ENCODE data around the gene RBM6. TPM values are rescaled to one million over a fixed set of nuclear protein-coding genes. Genes with fewer than 3 reads are reported as not detected.
"Not testable (repeated sequence)": the region's sequence is repeated elsewhere in the genome, so short reads cannot be mapped to it uniquely, and the experiment has no call there.

The RBM6 gene
- total RNA-seq, 1 experiment from 2014 or later, result 55.9 TPM

GRCh38 chr3:50015918-50016317 lies 76.0 kb downstream of the RBM6 start:
- no TSS peak for BruUV-seq (replicated peaks)
- CTCF ChIA-PET, result no interaction called here
- POLR2A ChIA-PET (ENCODE audit: low non-redundant PET), result no interaction called here
- no peaks in the 10 kb centered on the region for H3K36me3 ChIP-seq (ENCODE audit: insufficient read depth, low read length, poor library complexity, severe bottlenecking)
- no peaks in the 10 kb centered on the region for H3K9me3 ChIP-seq (ENCODE audit: low read depth, low read length, poor library complexity, severe bottlenecking)
- H3K4me3 ChIP-seq (ENCODE audit: low read depth, low read length, poor library complexity, severe bottlenecking), result no peak overlapping the region
- no peak for DNase-seq (ENCODE audit: low spot score)
- no peaks in the 10 kb centered on the region for H3K27me3 ChIP-seq (replicated peaks; ENCODE audit: insufficient read depth, low read depth, low read length, poor library complexity)
- no peak for TF ChIP-seq EZH2 (IDR thresholded peaks at IDR 0.05; ENCODE audit: borderline replicate concordance, low read depth, low read length, poor library complexity, severe bottlenecking)
- TF ChIP-seq CTCF (conservative IDR thresholded peaks at IDR 0.05; ENCODE audit: low read depth, low read length), result no peak
- intact Hi-C loops (cut with micrococcal nuclease; ENCODE audit: unreplicated experiment), result no loop called here
- H3K27ac ChIP-seq (ENCODE audit: low read depth, low read length, poor library complexity, severe bottlenecking), result no peak overlapping the region
- no peaks in the 10 kb centered on the region for H3K4me1 ChIP-seq (ENCODE audit: insufficient read depth, low read length, poor library complexity, severe bottlenecking)

- H3K27me3 ChIP-seq (replicated peaks; ENCODE audit: insufficient read depth, low read depth, low read length, poor library complexity), result no peaks in the 10 kb centered on the region
- DNase-seq (ENCODE audit: low spot score), result no peak
- no peaks in the 10 kb centered on the region for H3K4me1 ChIP-seq (ENCODE audit: insufficient read depth, low read length, poor library complexity, severe bottlenecking)
- no peak overlapping the region for H3K27ac ChIP-seq (ENCODE audit: low read depth, low read length, poor library complexity, severe bottlenecking)
- H3K9me3 ChIP-seq (ENCODE audit: low read depth, low read length, poor library complexity, severe bottlenecking), result no peaks in the 10 kb centered on the region
- no peaks in the 10 kb centered on the region for H3K36me3 ChIP-seq (ENCODE audit: insufficient read depth, low read length, poor library complexity, severe bottlenecking)
- ChIA-PET POLR2A (ENCODE audit: low non-redundant PET) (no interaction called here), CTCF (no interaction called here)
- TF ChIP-seq EZH2 (IDR thresholded peaks at IDR 0.05; ENCODE audit: borderline replicate concordance, low read depth, low read length, poor library complexity, severe bottlenecking), result no peak
- no peak for TF ChIP-seq CTCF (conservative IDR thresholded peaks at IDR 0.05; ENCODE audit: low read depth, low read length)
- intact Hi-C loops (cut with micrococcal nuclease; ENCODE audit: unreplicated experiment), result no loop called here
- H3K4me3 ChIP-seq (ENCODE audit: low read depth, low read length, poor library complexity, severe bottlenecking), result no peak overlapping the region
- no TSS peak for BruUV-seq (replicated peaks)
Measured at GRCh38 chr3:50028346-50028745, 88.4 kb downstream of the RBM6 start.

GRCh38 chr3:50031201-50031600 lies 91.3 kb downstream of the RBM6 start:
- intact Hi-C loops (cut with micrococcal nuclease; ENCODE audit: unreplicated experiment); H3K27ac ChIP-seq (ENCODE audit: low read depth, low read length, poor library complexity, severe bottlenecking); H3K4me1 ChIP-seq (ENCODE audit: insufficient read depth, low read length, poor library complexity, severe bottlenecking); CTCF ChIA-PET; H3K27me3 ChIP-seq (replicated peaks; ENCODE audit: insufficient read depth, low read depth, low read length, poor library complexity); H3K4me3 ChIP-seq (ENCODE audit: low read depth, low read length, poor library complexity, severe bottlenecking); BruUV-seq (replicated peaks); DNase-seq (ENCODE audit: low spot score); POLR2A ChIA-PET (ENCODE audit: low non-redundant PET); H3K36me3 ChIP-seq (ENCODE audit: insufficient read depth, low read length, poor library complexity, severe bottlenecking); H3K9me3 ChIP-seq (ENCODE audit: low read depth, low read length, poor library complexity, severe bottlenecking): not testable (repeated sequence)

GRCh38 chr3:50044976-50045375 lies 105.0 kb downstream of the RBM6 start:
- ChIA-PET CTCF (no interaction called here), POLR2A (ENCODE audit: low non-redundant PET) (no interaction called here)
- no TSS peak for BruUV-seq (replicated peaks)
- Histone ChIP-seq H3K36me3 (ENCODE audit: insufficient read depth, low read length, poor library complexity, severe bottlenecking) (no peaks in the 10 kb centered on the region), H3K4me1 (ENCODE audit: insufficient read depth, low read length, poor library complexity, severe bottlenecking) (no peaks in the 10 kb centered on the region), H3K9me3 (ENCODE audit: low read depth, low read length, poor library complexity, severe bottlenecking) (no peaks in the 10 kb centered on the region), H3K27me3 (replicated peaks; ENCODE audit: insufficient read depth, low read depth, low read length, poor library complexity) (no peaks in the 10 kb centered on the region), H3K27ac (ENCODE audit: low read depth, low read length, poor library complexity, severe bottlenecking) (no peak overlapping the region), H3K4me3 (ENCODE audit: low read depth, low read length, poor library complexity, severe bottlenecking) (no peak overlapping the region)
- intact Hi-C loops (cut with micrococcal nuclease; ENCODE audit: unreplicated experiment), result no loop called here
- no peak for DNase-seq (ENCODE audit: low spot score)
- TF ChIP-seq CTCF (conservative IDR thresholded peaks at IDR 0.05; ENCODE audit: low read depth, low read length) (no peak), EZH2 (IDR thresholded peaks at IDR 0.05; ENCODE audit: borderline replicate concordance, low read depth, low read length, poor library complexity, severe bottlenecking) (no peak)

All from A673 (cell line).